ENCODE data around the gene PARP6.

Gene PARP6

GRCh38 chr15:72198356-72199204 lies 73.8 kb downstream of the PARP6 start:
- no peak for DNase-seq

GRCh38 chr15:72197460-72198355 lies 74.6 kb downstream of the PARP6 start, which contains the start of gene GRAMD2A:
GRAMD2A (minus strand) TSS chr15:72197787.
- DNase-seq, result peak in 4 of 14 donors; percentile 12 to 69 (median 35)

DNA sequence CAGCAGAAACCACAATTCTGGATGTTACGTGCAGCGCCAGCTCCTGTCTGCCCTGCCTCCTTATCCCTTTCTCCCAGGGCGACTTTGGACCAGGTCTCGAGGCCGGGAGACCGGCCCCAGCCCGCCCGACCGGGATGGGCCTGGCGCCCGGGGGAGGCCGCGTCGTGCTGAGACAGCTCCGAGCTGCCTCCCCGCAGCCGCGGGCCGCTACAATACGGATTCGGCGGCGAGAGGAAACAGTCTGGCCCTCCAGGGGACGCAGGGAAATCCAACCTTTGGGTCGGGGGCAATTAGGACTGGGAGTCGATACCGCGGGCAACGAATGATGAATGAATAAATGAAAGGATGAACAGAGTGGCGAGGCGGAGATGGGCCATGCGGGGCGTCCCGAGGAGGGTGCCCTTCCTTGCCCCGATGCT lies 75.3 kb downstream of the PARP6 start:
- peak in 1 of 14 donors; percentile 37 for DNase-seq

GRCh38 chr15:72196409-72197040 lies 75.8 kb downstream of the PARP6 start:
- no peak for DNase-seq

DNA sequence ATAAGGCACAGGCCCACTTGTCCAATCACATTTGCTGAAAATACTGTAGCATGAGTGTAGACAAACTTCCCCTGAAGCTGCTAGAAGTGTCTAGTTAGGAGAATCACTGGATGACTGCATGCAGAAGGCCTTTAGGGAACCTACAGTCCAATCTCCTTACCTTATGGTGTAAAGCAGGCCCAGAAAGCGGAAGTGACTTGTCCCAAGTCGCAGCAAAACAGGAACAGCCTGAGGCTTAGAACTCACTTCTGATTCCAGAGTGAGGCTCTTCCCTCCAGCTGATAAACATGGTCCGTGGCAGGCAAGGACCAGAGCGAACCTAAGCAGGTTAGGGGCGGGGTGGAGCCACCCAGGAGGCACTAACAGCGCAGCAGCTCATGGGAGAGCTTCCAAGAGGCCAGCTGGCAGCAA lies 77.2 kb downstream of the PARP6 start:
- DNase-seq, result peak in 4 of 14 donors; percentile 11 to 23 (median 14)

- DNase-seq, result no peak
Observed at GRCh38 chr15:72193836-72194396, 78.4 kb downstream of the PARP6 start.

- no peak for DNase-seq
Observed at GRCh38 chr15:72192416-72192815, 79.9 kb downstream of the PARP6 start.
